Gastroesophageal sphincter (tissue), 4 donors: Measurements from ENCODE around the gene MX2. TPM values are rescaled to one million over a fixed set of nuclear protein-coding genes. Genes with fewer than 3 reads are reported as not detected.

Experiments
- ATAC-seq: fragments of 150-250 bp; one replicate; pipeline ENCODE4 v1.9.1; 2016; ENCODE audit warnings: mild to moderate bottlenecking, moderate library complexity
- H3K27ac ChIP-seq, 4 donors: fragments of 200-600 bp; sonication (generic) in 3 of 4; 1 replicate in 3 of 4; 2 replicates in 1 of 4; pipeline ENCODE4 v1.5.1; 2016 to 2019
- H3K27me3 ChIP-seq: fragments of 200-600 bp; sonication (generic); one replicate; pipeline ENCODE4 v1.5.1; 2019
- H3K36me3 ChIP-seq, 2 donors: fragments of 200-600 bp; sonication (generic); one replicate each; pipeline ENCODE4 v1.5.1; 2019; ENCODE audit warnings: control low read depth in 1 of 2
- H3K4me1 ChIP-seq, 3 donors: fragments of 200-600 bp; sonication (generic); 1 replicate in 2 of 3; 2 replicates in 1 of 3; pipeline ENCODE4 v1.5.1; 2016 to 2019; ENCODE audit warnings: control low read depth in 2 of 3
- H3K4me3 ChIP-seq, 2 donors: fragments of 200-600 bp; sonication (generic); one replicate each; pipeline ENCODE4 v1.5.1; 2019; ENCODE audit warnings: mild to moderate bottlenecking in 1 of 2, moderate library complexity in 1 of 2
- H3K9me3 ChIP-seq, 3 donors: fragments of 200-600 bp; sonication (generic); one replicate each; pipeline ENCODE4 v1.5.1; 2017 to 2019; ENCODE audit warnings: control low read depth in 2 of 3
- CTCF ChIP-seq, 4 experiments: fragments of 200-600 bp in 2 of 4; fragments of 450-650 bp in 2 of 4; sonication (generic) in 1 of 4; IDR thresholded peaks; one replicate each; pipeline ENCODE4 v1.5.1; 2017 to 2019; ENCODE audit warnings: antibody characterized with exemption in 4 of 4, mild to moderate bottlenecking in 2 of 4, moderate library complexity in 2 of 4
- EP300 ChIP-seq: sonication (generic); formaldehyde crosslinking; IDR thresholded peaks from one replicate; pipeline ENCODE4 v1.6.1; 2017; ENCODE audit warnings: antibody characterized with exemption, mild to moderate bottlenecking
- POLR2A ChIP-seq, 2 donors: fragments of 450-650 bp; IDR thresholded peaks; one replicate each; pipeline ENCODE4 v1.6.1; 2017; ENCODE audit warnings: antibody characterized with exemption in 2 of 2, mild to moderate bottlenecking in 2 of 2, moderate library complexity in 1 of 2
- POLR2AphosphoS5 ChIP-seq: sonication (generic); formaldehyde crosslinking; IDR thresholded peaks from one replicate; pipeline ENCODE4 v1.6.1; 2017; ENCODE audit warnings: antibody characterized with exemption
- WGBS, 2 donors: methylation state at CpG; one replicate each; pipeline ENCODE4 v1.1.5; 2018; ENCODE audit warnings: low coverage in 1 of 2; 5-methylcytosine and 5-hydroxymethylcytosine counted together
- total RNA-seq, 4 donors: library from RNA; depleted of rRNA; stranded (reverse); fragments of >200 nt; gene quantifications; one replicate each; pipeline ENCODE4 v1.1.0, GENCODE V29; 2016

The MX2 gene
- total RNA-seq, 4 donors from 2014 or later, result 7.3 to 16.3 (median 11.2) TPM

- H3K4me3 ChIP-seq, result no peak overlapping the region
- TF ChIP-seq POLR2AphosphoS5, result no peak
- 86% methylated on average over 7 of the region's 7 CpGs; no CpG with 5 or more reads in 1 of the 2 donors for WGBS, 2 donors
- H3K27me3 ChIP-seq, result peaks cover 35% of the 10 kb centered on the region
- ATAC-seq, result no peak
- no peaks in the 10 kb centered on the region for H3K36me3 ChIP-seq
- no peaks in the 10 kb centered on the region for H3K9me3 ChIP-seq
- H3K4me1 ChIP-seq, result peaks cover 0 to 2% (median under 1%) of the 10 kb centered on the region in 3 donors
- H3K27ac ChIP-seq, result no peak overlapping the region
These were observed 39.8 kb upstream of the MX2 start for GRCh38 chr21:41321908-41322495.

- Histone ChIP-seq H3K27me3 (peaks cover 28% of the 10 kb centered on the region), H3K36me3 (no peaks in the 10 kb centered on the region), H3K27ac (no peak overlapping the region), H3K9me3 (no peaks in the 10 kb centered on the region), H3K4me3 (no peak overlapping the region), H3K4me1 (no peaks in the 10 kb centered on the region)
- no peak for ATAC-seq
- TF ChIP-seq CTCF (IDR thresholded peaks at IDR 0.05) (no peak), EP300 (no peak), POLR2AphosphoS5 (no peak), POLR2A (IDR thresholded peaks at IDR 0.05) (no peak)
- WGBS, 2 donors, result 73 to 79% methylated on average over 8 to 9 of the region's 23 CpGs
These were observed 39.1 kb upstream of the MX2 start for GRCh38 chr21:41322496-41323382.

GRCh38 chr21:41325138-41325912 lies 36.5 kb upstream of the MX2 start:
- no peaks in the 10 kb centered on the region for H3K4me1 ChIP-seq
- H3K27ac ChIP-seq, result no peak overlapping the region
- WGBS, 2 donors, result 43 to 71% methylated on average over 3 to 7 of the region's 7 CpGs
- H3K27me3 ChIP-seq, result peaks cover 7% of the 10 kb centered on the region
- no peak for ATAC-seq
- no peaks in the 10 kb centered on the region for H3K36me3 ChIP-seq
- no peaks in the 10 kb centered on the region for H3K9me3 ChIP-seq
- TF ChIP-seq POLR2A (IDR thresholded peaks at IDR 0.05), result no peak
- H3K4me3 ChIP-seq, result no peak overlapping the region

GRCh38 chr21:41326414-41327080 lies 35.3 kb upstream of the MX2 start:
- TF ChIP-seq CTCF (IDR thresholded peaks at IDR 0.05) (no peak), POLR2A (IDR thresholded peaks at IDR 0.05) (no peak), POLR2AphosphoS5 (no peak), EP300 (no peak)
- Histone ChIP-seq H3K27ac (no peak overlapping the region), H3K27me3 (peaks cover 7% of the 10 kb centered on the region), H3K4me3 (no peak overlapping the region), H3K9me3 (no peaks in the 10 kb centered on the region), H3K4me1 (no peaks in the 10 kb centered on the region), H3K36me3 (no peaks in the 10 kb centered on the region)
- ATAC-seq, result no peak
- WGBS, 2 donors, result 86 to 100% methylated on average over 1 to 2 of the region's 13 CpGs

- TF ChIP-seq CTCF (IDR thresholded peaks at IDR 0.05), result no peak
- Histone ChIP-seq H3K27ac (no peak overlapping the region), H3K27me3 (peaks cover 6% of the 10 kb centered on the region), H3K4me1 (no peaks in the 10 kb centered on the region), H3K4me3 (no peak overlapping the region), H3K9me3 (no peaks in the 10 kb centered on the region), H3K36me3 (no peaks in the 10 kb centered on the region)
- ATAC-seq, result no peak
- 78 to 100% methylated on average over 1 to 6 of the region's 8 CpGs for WGBS, 2 donors
These were observed 34.1 kb upstream of the MX2 start for GRCh38 chr21:41327753-41328152.
